Activated T-cell treated with anti-CD3 and anti-CD28 coated beads for 4 hours (primary cell): Measurements from ENCODE around the gene CLNS1A.
"Not testable (repeated sequence)": the region's sequence is repeated elsewhere in the genome, so short reads cannot be mapped to it uniquely, and the experiment has no call there.

Experiments
- DNase-seq: peaks from one replicate; pipeline ENCODE4 v3.0.0-alpha.2; 2020

CLNS1A gene, protein sequence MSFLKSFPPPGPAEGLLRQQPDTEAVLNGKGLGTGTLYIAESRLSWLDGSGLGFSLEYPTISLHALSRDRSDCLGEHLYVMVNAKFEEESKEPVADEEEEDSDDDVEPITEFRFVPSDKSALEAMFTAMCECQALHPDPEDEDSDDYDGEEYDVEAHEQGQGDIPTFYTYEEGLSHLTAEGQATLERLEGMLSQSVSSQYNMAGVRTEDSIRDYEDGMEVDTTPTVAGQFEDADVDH

DNA sequence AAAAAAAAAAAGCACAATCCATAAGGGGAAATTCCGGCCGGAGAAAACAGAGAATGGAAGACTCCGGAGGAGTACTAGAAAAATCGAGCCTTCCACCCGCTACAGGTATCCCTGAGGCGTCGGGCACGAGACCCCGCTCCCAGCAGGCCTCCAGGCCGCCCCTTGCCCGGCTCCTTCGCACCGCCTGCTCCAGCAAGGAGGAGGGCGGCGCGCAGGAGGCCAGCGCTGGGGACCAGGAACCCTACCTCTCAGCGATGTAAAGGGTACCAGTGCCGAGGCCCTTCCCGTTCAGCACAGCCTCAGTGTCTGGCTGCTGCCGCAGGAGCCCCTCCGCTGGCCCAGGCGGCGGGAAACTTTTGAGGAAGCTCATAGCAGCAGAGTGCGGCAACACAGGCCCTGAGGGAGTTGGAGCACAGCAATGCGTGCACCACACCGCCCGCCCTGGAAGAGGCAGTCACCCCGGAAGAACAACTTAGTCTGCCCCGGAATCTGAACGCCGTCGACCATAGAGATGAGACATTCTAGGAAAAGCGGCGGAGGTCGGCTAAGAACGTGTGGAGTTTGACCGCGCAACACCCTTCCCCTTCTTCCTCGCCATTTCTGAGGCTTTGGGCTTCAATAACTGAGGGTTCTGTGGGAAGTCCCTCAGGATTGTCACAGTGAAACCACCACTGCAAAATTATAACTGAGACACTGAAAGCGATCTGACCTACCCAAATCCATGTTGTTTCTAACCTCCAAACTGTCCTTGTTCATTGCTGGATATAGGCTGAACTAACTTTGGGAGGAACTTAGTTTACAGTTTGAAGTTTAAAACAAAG, at the start of gene CLNS1A:
TSS of gene CLNS1A (minus strand) at position 450 of the 821 bp plus-strand sequence. CDS start at position 370, 80 bp downstream.
- DNase-seq: peak; percentile 64

DNA sequence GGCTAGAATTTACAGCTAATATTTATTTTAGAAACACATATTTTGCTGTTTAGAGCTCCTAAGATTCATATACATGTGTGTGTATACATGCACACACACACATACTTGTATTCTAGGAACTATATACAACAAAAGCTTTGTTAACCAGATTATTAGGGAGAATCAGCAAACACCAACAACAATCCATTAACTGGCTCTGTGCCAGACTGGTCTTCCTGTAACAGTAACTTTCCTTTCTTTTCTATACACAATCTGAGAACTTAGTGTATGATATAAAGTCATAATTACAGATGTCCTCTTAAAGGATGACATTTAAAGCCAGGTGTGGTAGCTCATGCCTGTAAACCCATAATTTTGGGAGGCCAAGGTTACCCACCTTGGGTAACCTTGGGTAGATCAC, 49.5 kb upstream of the CLNS1A start:
- no peak for DNase-seq

DNA sequence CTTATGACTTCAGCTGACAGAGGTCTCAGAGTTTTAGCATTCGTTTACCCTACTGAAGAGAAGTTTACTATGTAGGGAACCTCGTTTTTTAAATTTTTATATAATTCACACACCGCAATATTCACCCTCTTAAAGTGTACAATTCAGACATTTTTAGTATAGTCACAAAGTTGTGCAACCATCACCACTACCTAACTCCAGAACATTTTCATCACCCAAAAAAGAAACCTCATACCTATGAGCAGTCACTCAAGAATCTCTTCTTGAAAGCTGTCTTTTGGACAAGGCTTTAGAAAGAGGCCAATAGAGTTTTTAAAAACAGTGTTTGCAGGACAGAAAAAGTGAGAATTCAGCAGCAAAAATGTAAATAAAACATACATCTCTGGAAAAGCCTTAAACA, 39.5 kb upstream of the CLNS1A start:
- no peak for DNase-seq

DNA sequence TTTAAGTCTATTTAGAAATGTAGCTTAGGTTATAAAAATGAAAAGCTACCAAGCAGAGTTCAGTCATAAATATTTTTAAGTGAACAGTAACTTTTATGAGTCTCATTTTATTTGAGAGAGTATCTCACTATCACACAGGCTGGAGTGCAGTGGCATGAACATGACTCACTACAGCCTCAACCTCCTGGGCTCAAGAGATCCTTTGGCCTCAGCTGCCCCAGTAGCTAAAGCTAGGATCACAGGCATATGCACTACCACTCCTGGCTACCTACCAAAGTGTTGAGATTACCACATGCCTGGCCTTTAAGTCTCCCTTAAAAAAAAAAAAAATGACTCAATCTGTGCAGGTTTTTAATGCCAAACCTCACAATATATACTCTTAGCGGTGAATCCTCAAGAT, 34.7 kb upstream of the CLNS1A start:
- DNase-seq: no peak

DNA sequence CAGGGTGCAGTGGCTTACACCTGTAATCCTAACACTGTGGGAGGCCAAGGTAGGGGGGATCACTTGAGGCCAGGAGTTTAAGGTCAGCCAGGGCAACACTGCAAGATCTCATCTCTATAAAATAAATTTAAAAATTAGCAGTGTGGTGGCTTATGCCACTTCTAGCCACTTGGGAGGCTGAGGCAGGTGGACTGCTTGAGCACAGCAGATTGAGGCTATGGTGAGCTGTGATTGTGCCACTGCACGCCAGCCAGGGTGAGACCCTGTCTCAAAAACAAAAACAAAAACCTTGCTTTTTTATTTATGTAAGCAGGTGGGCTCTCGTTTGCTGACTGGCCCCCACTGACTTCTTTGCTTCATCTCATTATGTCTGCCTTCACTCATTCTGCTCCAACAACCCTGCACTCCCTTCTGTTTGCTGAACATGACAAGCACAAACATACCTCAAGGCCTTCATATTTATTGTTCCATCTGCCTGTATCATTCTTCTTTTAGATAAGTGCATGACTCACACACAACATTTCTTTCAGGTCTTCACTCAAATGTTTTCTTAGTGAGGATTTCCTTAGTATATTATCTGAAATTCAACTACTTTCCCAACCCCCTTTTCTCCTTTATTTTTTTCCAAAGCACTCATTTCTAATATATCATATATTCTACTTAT, 32.4 kb upstream of the CLNS1A start:
- no peak for DNase-seq

DNA sequence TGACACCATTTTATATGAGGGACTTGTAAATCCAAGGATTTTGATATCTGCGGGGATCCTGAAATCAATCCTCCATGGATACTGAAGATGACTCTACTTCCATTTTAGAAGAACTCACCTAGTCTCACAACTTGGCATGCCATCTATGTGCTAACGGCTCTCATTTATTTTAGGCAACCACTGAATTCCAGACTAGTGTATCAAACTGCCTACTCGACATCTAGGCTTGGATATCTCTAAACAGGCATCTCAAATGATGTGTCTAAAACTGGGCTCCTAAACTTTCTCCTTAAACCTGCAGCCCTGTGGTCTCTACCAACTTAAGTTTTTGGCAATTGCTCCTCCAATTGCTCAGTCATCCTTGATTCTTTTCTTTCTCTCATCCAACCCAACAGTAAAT, 31.2 kb upstream of the CLNS1A start:
- no peak for DNase-seq

DNA sequence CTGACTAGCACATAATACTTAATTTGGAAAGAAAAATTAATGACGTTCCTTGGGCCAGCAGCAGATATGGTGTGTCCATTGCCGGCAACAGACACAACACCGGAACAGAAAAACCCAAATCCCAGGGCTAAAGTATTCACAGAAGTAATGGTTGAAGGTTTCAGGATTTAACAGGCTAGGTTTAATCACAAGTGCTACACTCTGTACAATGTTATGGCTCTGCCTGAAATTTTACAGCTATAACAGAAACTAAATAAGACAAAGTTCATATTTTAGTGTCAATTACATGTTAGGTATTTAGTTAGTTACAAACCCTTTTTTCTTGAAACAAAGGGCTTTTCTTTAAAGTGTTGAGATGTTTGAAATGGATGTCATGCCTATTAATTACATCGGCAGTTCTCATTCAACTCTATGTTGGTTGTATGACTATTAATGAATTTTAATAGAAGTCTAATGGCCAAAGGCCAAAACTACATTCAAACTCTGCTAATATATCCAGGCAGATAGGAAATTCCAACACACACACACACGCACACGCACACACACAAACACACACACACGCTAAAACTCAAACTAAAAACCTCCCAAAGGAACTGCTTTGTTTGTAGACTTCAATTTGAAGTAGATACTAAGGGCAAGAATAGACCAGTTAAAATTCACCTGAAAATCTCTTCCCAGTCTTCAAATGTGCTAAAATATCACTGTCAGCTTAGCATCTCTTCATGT, 27.8 kb upstream of the CLNS1A start:
- no peak for DNase-seq

DNA sequence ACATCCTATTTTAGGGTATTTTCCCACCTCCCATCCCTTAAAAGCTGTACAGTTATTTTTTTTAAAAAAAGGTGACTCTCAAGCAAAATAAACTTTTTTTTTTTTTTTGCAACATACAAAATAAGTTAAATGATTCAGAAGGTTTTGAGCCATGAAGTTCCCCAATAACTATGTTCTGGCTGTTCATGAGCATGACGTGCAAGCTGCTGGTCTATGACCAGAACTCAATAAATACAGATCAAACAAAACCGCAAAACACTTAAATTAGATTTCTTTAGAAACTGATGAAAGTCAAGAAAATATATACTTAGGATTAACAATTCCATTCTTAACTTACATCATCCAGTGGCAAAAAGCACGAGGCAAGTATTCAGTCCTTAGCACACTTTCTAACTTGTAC, 24.1 kb upstream of the CLNS1A start:
- no peak for DNase-seq

DNA sequence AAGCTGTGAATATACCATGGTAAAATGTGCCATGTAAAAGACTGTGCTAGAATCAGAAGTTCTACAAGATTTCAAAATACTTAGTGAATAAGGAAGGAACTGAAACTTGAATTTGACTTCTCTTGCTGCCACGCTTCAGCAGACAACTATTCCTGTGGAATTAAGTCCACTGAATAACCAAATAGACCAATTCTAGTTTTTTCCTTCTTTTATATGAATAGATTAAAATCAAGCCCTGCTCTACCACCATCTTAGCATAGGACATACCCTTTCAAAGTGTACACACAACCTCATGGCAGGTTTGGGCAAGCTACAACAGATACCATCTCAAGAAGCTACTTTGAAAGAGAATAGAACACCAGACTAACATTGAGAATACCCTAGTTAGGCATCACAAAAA, 23.4 kb upstream of the CLNS1A start:
- no peak for DNase-seq

DNA sequence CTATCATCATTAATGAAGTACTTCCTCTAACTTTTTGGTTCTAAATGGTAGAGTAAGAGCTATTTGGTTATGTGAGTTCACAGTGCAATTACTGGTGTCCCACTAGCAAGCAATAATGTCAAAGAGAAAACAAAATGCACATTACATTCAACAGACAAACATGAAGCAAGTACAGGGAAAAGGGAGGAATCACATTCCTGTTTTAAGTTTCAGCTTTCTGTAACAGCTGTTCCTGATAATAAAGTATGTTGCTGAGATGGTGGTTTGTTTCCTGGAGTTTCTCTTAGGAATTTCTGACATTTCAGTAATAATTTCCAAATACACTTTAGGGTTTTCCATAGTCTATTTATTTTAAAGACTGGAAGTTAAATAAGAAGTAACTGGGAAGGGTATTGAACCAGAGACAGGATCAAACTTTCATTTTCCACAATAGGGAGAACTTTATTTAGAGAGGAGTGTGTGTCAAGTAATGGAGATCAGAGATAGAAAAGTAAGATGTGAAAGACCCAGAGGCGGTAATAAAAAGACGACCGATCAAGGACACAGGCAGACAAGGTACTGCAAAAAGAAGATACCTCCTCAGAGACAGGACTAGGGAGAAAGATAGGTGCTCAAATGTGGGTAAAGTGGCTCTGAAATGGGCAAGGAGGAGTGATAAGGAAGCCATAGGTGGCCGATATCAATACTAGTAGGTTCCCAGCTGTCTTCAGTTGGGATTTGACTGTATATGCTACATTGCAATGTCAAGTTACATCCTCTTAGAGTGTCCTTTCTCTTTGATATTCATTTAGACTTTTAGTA, 20.8 kb upstream of the CLNS1A start:
- no peak for DNase-seq

DNA sequence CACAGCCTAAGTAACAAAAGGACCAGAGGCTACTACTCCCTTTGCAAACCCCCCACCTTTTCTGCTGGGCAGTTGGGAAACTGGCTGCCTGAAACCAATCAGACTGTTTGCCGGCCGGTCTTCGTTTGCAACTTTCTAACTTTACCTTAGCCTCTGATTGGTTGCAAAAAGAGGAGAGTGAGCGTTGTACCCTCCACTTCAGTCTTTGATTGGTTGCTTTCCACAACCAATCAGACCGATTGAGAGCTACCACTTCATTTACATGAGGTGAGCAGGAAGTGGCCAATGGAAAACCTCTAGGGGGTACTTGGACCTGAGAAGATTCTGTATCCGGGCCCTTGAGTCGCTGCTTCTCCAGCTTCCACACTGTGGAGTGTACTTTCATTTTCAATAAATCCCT, 18.8 kb upstream of the CLNS1A start:
- no peak for DNase-seq

DNA sequence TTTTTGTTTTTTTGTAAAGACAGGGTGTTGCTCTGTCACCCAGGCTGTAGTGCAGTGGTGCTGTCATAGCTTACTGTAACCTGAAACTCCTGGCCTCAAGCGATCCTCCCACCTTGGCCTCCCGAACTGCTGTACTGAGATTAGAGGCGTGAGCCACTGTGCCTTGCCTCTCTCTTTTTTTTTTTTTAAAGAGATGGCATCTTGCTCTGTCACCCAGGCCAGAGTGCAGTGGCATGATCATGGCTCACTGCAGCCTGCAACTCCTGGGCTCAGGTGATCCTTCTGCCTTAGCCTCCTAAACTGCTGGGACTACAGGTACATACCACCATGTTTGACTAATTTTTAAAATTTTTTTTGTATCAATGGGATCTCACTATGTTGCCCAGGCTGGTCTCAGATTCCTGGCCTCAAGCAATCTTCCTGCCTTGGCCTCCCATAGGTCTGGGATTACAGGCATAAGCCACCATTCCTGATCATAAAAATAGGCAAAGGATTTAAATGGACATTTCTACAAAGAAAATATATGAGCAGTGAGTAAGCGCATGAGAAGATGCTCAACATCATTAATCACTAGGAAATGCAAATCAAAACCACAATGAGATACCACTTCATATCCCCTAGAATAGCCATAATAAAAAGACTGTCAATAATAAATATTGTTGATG, 17.3 kb upstream of the CLNS1A start:
- no peak for DNase-seq

DNA sequence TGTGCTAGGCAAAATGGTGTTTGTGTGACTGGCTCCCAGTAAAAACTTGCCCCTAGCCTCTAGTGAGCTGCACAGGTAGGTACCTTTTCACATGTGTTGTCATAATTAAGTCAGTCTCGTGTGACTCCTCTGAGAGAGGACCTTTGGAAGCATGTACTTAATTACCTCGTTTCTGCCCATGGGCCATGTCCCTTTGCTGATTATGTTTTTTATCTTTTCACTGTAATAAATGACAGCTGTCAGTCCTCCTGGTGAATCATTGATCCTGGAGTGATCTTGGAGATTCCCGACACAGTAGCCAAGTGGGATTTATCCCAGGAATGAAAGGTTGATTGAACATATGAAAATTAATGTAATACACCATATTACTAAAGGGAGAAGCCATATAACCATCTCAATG, 12.5 kb upstream of the CLNS1A start:
- no peak for DNase-seq

DNA sequence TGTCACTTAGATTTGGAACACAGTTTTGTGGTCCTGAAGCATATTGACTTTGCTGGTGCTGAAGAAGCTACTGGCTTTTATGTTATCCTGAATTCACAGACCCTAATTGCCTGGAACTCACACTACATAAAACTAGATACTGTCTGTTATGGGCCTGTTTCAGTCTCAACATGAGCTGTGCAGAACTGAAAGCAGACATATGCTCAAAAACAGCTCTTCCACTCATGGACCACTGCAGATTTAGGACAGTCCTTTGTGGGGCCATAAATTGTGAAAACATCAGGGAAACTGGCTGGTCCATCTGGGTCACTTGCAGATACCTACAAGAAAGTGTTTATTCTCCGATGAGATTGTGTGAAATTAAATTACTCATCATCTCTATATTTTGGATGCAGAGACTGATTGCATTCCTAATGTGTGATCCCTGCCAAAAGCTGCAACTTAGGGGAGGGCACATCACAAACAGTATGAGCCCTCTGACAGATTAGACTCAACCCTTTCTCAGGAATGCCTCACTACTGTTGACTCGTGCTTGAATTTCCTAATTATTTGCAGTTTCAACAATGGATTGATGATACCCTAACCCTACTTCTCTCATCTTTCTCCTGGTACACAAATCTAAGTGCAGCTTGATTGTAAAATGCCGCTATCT, 10.2 kb upstream of the CLNS1A start:
- DNase-seq: no peak

DNA sequence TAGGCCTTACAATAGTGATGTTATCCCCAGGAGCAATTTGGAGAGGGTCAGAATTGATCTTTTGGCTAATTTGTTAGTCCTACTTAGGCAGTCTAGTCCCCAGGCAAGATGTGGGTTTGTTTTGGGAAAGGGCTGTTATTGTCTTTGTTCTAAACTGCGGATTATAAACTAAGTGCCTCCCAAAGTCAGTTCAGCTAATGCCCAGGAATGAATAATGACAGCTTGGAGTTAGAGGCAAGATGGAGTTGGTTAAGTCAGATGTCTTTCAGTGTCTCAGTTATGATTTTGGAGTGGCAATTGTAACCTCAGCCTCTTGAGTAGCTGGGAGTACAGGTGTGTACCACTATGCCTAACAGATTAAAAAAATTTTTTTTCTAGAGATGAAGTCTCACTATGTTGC, 7.3 kb upstream of the CLNS1A start:
- no peak for DNase-seq

DNA sequence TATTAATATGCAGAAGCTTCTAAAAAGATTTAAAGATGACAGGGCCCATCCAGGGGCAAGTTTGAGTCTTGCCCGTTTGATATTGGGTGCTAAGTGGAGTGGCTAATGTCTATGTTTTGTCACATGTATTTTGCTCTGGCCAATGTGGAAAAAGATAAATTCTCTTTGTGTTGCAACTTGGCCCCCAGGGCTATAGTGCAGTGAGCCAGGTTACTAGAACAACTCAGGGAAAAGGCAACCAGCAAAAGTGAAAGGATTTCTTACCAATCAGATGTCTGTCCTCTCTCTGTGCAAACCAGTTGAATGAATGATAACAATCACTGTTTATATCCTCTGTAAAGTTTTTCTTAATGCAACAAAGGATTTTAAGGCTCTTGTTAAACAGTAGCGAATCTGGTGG, 4.6 kb upstream of the CLNS1A start:
- no peak for DNase-seq

DNA sequence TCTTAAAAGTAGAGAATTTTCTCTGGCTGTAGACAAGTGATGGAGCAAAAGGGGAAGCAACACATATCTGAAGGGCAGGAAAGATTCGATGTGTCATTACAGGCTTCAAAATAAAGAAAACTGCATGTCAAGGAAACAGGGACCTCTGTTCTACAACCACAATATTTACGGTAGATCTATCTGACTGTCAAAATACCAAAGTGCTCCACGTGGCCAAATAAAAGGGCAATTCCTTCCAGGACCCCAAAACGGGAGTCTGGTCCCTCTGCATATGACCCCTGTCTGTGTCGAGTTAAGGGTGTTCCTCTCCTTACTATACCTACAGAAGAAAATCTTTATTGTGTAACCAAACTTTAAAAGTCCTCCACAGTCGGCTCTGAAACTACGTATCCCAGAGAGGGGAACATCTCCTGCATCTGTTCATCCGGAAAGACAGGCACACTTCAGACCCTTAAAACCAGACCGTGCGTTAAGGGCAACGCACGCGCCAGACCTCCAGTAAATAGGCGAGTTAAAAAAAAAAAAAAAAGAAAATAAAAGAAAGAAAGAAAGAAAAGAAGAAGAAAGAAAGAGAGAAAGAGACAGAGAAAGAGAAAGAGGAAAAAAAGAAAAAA, 756 bp downstream of the CLNS1A start:
- no peak for DNase-seq

DNA sequence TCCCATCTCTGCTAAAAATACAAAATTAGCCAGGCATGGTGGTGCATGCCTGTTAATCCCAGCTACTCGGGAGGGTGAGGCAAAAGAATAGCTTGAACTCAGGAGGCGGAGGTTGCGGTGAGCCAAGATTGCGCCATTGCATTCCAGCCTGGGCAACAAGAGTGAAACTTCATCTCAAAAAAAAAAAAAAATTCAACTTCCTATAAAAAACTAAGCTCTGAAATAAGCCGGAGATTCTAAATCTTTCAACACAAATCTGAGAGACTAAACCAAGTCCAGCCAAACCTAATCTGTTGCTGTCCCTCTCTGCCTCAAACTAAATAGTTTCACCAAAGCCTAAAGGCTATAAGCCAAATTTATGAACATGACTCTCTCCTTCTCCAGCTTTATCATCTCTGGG, 3.7 kb downstream of the CLNS1A start:
- not testable (repeated sequence) for DNase-seq

DNA sequence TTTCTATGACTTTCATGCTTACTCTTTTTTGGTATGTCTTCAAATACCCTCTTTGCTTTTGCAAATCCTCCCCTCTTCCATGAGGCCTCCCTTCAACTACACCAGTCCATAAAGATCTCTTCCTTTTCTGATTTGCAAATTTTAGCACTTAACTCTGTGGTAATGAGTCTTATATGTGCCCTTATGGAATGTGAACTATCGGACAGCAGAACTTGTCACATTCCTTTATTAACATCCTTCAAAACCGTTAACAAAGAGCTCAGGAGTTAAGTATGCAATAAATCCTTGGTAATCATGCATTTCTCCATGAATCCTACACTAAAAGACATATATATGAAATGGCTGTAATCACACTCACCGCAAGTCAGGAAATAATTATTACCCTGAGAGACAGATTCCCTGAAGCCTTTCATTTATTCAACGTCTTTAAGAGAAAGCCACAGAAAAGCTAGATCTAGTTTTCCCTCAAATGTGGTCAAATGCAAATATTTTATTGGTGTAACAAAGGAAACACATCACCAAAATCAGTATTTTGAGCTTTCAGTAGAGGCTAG, 7.4 kb downstream of the CLNS1A start:
- no peak for DNase-seq

DNA sequence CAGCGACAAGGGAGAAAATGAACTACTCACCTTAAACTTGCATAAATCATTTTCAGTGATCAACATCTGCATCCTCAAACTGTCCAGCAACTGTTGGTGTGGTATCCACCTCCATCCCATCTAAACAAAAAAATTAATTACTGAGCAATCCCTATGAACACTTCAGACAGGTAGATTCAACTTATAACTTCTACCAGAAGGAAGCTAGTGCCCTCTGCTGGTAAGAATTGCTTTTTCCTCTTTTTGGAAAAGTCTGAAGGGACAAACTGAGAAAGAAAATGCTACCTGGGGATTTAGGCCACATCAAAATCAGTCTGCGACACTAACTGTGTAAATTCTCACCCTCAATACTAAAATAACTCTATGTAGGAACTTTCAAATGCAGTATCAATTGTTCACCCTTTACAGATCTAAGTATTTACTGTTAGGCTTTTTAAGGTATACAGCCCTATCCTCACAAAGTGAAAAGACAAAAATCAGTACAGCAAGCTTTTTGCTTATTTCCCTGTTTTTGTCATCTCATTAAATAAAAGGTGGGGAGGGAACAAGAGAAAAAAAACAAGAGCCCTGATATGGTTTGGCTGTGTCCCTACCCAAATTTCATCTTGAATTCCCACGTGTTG, 17.9 kb downstream of the CLNS1A start:
- DNase-seq: no peak
